Measurements from ENCODE around the gene KRT33A. TPM values are rescaled to one million over a fixed set of nuclear protein-coding genes. Genes with fewer than 3 reads are reported as not detected.

Gene KRT33A
- total and polyA plus RNA-seq, 10 donors = not detected

- Histone ChIP-seq H3K27ac (no peak within 1 kb of the TSS), H3K4me1 (peaks cover 0 to 18% (median 9%) of the 10 kb centered on the region in 6 donors), H3K4me3 (no peak within 1 kb of the TSS), H3K9me3 (no peaks in the 10 kb centered on the region), H3K36me3 (no peaks in the 10 kb centered on the region), H3K27me3 (replicated peaks in 1 of 7) (no peaks in the 10 kb centered on the region)
- 53 to 73% (median 64%) methylated on average over 9 to 11 of the region's 11 CpGs for WGBS, 5 donors
- TF ChIP-seq POLR2A (IDR thresholded peaks at IDR 0.05) (no peak), CTCF (IDR thresholded peaks at IDR 0.05 in 8 of 11, conservative IDR thresholded peaks at IDR 0.05 in 3 of 11) (no peak), POLR2AphosphoS5 (IDR thresholded peaks at IDR 0.05) (peak in 1 of 3 donors; percentile 8)
- intact Hi-C loops (cut with DNase I; ENCODE audit: low total_unique reads) = no loop called here
- DNase-seq = no peak
These were observed 48.4 kb downstream of the KRT33A start, which contains the start of gene KRTAP29-1 for GRCh38 chr17:41301916-41302901. Gene KRTAP29-1 (minus strand): TSS chr17:41302851. CDS start chr17:41302851, 0 bp downstream.

- Histone ChIP-seq H3K4me3 (no peak overlapping the region), H3K27me3 (replicated peaks in 1 of 7) (no peaks in the 10 kb centered on the region), H3K9me3 (no peaks in the 10 kb centered on the region), H3K36me3 (no peaks in the 10 kb centered on the region), H3K27ac (no peak overlapping the region), H3K4me1 (peaks cover 0 to 16% (median 9%) of the 10 kb centered on the region in 6 donors)
- TF ChIP-seq POLR2AphosphoS5 (IDR thresholded peaks at IDR 0.05) = no peak
- no peak for TF ChIP-seq CTCF (IDR thresholded peaks at IDR 0.05 in 8 of 11, conservative IDR thresholded peaks at IDR 0.05 in 3 of 11)
- no peak for TF ChIP-seq POLR2A (IDR thresholded peaks at IDR 0.05)
- no peak for DNase-seq
- 60 to 72% (median 66%) methylated on average over 5 of the region's 5 CpGs for WGBS, 5 donors
- intact Hi-C loops (cut with DNase I; ENCODE audit: low total_unique reads) = no loop called here
These were observed 49.3 kb downstream of the KRT33A start for GRCh38 chr17:41301204-41301790.

- WGBS, 5 donors = 84 to 90% (median 89%) methylated on average over 19 to 20 of the region's 20 CpGs
- Histone ChIP-seq H3K27ac (no peak overlapping the region), H3K4me3 (no peak overlapping the region), H3K36me3 (no peaks in the 10 kb centered on the region), H3K27me3 (replicated peaks in 1 of 7) (no peaks in the 10 kb centered on the region), H3K4me1 (peaks cover 0 to 15% (median 8%) of the 10 kb centered on the region in 6 donors), H3K9me3 (peaks cover 0 to 2% (median 0%) of the 10 kb centered on the region in 8 donors)
- TF ChIP-seq CTCF (IDR thresholded peaks at IDR 0.05 in 8 of 11, conservative IDR thresholded peaks at IDR 0.05 in 3 of 11) = no peak
- TF ChIP-seq POLR2AphosphoS5 (IDR thresholded peaks at IDR 0.05) = no peak
- no peak for TF ChIP-seq POLR2A (IDR thresholded peaks at IDR 0.05)
- intact Hi-C loops (cut with DNase I; ENCODE audit: low total_unique reads) = no loop called here
- DNase-seq = no peak
These were observed 52.0 kb downstream of the KRT33A start for GRCh38 chr17:41298458-41299135.
